Thyroid gland (tissue), 4 donors: ENCODE results near the gene CDH19. TPM values are rescaled to one million over a fixed set of nuclear protein-coding genes. Genes with fewer than 3 reads are reported as not detected.

Source experiments
- DNase-seq, 2 donors: peaks; one replicate each; pipeline ENCODE4 v3.0.0-alpha.2; 2019
- H3K27ac ChIP-seq, 3 donors: fragments of 200-600 bp; sonication (generic); 1 replicate in 2 of 3; 2 replicates in 1 of 3; pipeline ENCODE4 v1.5.1; 2016 to 2019; ENCODE audit warnings: mild to moderate bottlenecking in 1 of 3, moderate library complexity in 1 of 3
- H3K27me3 ChIP-seq: fragments of 200-600 bp; sonication (generic); one replicate; pipeline ENCODE4 v1.5.1; 2019
- H3K36me3 ChIP-seq, 2 donors: fragments of 200-600 bp; sonication (generic); one replicate each; pipeline ENCODE4 v1.5.1; 2016 to 2019
- H3K4me1 ChIP-seq, 2 donors: fragments of 200-600 bp; sonication (generic); one replicate each; pipeline ENCODE4 v1.5.1; 2017 to 2019
- H3K4me3 ChIP-seq, 3 donors: fragments of 200-600 bp; sonication (generic); replicated peaks in 1 of 3; 1 replicate in 2 of 3; 2 replicates in 1 of 3; pipeline ENCODE4 v1.5.1; 2016; ENCODE audit warnings: mild to moderate bottlenecking in 1 of 3
- H3K9me3 ChIP-seq: fragments of 200-600 bp; sonication (generic); one replicate; pipeline ENCODE4 v1.5.1; 2017
- POLR2A ChIP-seq, 2 donors: fragments of 450-650 bp; IDR thresholded peaks; one replicate each; pipeline ENCODE4 v1.6.1; 2017; ENCODE audit warnings: antibody characterized with exemption in 2 of 2, mild to moderate bottlenecking in 2 of 2, moderate library complexity in 1 of 2
- WGBS, 2 donors: methylation state at CpG; one replicate each; pipeline ENCODE4 v1.1.5; 2017; 5-methylcytosine and 5-hydroxymethylcytosine counted together
- intact Hi-C: fragments of 100-400 bp; cut with DNase I; formaldehyde crosslinking; loops from one replicate; pipeline ENCODE4 v1.15.1; 2023
- total RNA-seq, 4 donors: library from RNA; depleted of rRNA; stranded (reverse); fragments of >200 nt; gene quantifications; one replicate each; pipeline ENCODE4 v1.2.3, GENCODE V29; 2016
- TF ChIP-seq, protein P1 (sequence below), 6 experiments: fragments of 200-600 bp in 3 of 6; fragments of 450-650 bp in 3 of 6; sonication (generic) in 3 of 6; IDR thresholded peaks; one replicate each; pipeline ENCODE4 v1.5.1; 2016 to 2019; ENCODE audit warnings: antibody characterized with exemption in 6 of 6, mild to moderate bottlenecking in 2 of 6, inconsistent platforms in 1 of 6, moderate library complexity in 1 of 6

Gene CDH19
- total RNA-seq, 4 donors from 2014 or later = 0.78 to 4.7 (median 2.2) TPM

DNA sequence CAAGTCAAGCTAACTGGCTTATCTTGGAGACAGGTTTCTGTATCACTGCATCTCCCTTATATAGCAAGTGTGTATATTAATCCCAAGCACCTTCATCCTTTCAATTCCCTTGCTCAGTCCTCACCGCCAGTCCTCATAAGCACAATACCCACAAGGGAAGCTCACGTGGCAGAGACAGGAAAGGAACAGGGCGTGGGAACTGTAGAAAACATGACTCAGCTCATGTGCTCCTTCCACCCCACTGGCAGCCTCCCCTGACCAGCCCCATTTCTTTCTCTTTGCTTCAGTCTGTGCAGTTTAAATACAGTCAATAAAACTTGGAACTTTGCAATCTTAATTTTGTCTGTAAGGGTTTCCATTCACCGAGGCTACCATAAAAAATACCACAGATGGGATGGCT is 36.5 kb upstream of the CDH19 start:
- Histone ChIP-seq H3K27me3 (no peaks in the 10 kb centered on the region), H3K4me3 (no peak overlapping the region), H3K4me1 (no peaks in the 10 kb centered on the region), H3K36me3 (no peaks in the 10 kb centered on the region), H3K9me3 (no peaks in the 10 kb centered on the region), H3K27ac (no peak overlapping the region)
- TF ChIP-seq POLR2A (IDR thresholded peaks at IDR 0.05) = no peak
- TF ChIP-seq, protein P1, sequence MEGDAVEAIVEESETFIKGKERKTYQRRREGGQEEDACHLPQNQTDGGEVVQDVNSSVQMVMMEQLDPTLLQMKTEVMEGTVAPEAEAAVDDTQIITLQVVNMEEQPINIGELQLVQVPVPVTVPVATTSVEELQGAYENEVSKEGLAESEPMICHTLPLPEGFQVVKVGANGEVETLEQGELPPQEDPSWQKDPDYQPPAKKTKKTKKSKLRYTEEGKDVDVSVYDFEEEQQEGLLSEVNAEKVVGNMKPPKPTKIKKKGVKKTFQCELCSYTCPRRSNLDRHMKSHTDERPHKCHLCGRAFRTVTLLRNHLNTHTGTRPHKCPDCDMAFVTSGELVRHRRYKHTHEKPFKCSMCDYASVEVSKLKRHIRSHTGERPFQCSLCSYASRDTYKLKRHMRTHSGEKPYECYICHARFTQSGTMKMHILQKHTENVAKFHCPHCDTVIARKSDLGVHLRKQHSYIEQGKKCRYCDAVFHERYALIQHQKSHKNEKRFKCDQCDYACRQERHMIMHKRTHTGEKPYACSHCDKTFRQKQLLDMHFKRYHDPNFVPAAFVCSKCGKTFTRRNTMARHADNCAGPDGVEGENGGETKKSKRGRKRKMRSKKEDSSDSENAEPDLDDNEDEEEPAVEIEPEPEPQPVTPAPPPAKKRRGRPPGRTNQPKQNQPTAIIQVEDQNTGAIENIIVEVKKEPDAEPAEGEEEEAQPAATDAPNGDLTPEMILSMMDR (IDR thresholded peaks at IDR 0.05) = no peak
- WGBS, 2 donors = 45 to 70% methylated on average over 4 of the region's 4 CpGs
- intact Hi-C loops = no loop called here
- peak in 1 of 2 donors; percentile 1 for DNase-seq

DNA sequence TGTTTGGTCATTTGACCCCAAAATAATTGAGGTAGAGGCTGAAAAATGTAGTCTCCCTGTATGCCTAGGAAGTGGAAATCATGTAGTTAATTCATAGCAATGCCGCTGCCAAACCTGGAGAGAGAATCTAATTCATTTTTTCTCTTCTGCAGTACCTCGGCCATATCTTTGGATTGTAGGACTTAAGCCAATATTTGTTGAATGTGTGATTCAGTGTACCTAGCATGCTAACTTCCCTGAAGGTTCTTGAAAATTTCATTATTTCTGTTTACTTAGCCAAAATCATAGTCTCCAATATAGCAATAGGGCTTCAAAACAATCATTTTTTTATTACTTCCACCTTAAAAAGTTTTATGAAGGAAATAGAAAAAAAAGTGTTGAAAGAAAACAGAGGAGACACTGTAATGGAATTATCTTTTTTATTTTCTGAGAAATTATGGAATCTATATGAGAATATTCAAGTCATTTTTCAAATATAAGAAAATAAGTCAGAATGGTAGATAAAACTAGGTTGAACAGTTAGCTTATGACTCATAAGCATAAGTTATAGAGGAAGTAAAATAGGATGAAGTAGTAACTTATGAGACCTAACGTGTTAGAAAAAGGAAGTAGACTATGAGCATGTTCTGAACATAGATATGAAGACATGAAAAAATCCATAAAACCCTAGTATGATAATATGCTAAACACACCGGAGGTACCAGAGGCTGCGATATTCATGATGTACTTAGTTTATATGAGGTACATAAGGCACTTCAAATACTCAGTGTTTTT is 35.2 kb upstream of the CDH19 start:
- intact Hi-C loops = no loop called here
- Histone ChIP-seq H3K27ac (no peak overlapping the region), H3K36me3 (no peaks in the 10 kb centered on the region), H3K4me1 (no peaks in the 10 kb centered on the region), H3K27me3 (no peaks in the 10 kb centered on the region), H3K4me3 (no peak overlapping the region), H3K9me3 (no peaks in the 10 kb centered on the region)
- TF ChIP-seq, protein P1 (IDR thresholded peaks at IDR 0.05) = no peak
- TF ChIP-seq POLR2A (IDR thresholded peaks at IDR 0.05) = no peak
- no peak for DNase-seq
- 69 to 77% methylated on average over 5 of the region's 5 CpGs for WGBS, 2 donors

DNA sequence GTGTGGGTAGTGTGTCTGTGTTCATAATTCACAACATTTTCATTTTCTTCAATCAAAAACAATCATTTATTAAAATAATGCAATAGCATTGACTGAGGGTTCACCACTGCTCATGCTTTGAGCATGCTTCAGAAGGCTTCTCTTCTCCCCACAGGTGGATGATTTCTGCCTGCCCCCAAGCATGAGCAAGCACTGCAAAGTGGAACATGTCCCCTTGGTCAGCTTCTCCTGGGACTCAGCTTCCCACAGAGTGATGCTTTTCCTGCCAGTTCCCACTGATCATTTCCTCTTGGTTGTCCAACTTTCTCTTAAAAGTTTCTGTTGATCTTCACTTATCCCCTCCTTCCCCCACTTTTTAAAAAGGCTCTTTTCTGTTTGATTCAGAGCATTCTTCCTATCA is 31.5 kb upstream of the CDH19 start:
- no peak for TF ChIP-seq POLR2A (IDR thresholded peaks at IDR 0.05)
- TF ChIP-seq, protein P1 (IDR thresholded peaks at IDR 0.05) = no peak
- H3K27ac ChIP-seq = no peak overlapping the region
- no peaks in the 10 kb centered on the region for H3K27me3 ChIP-seq
- H3K9me3 ChIP-seq = no peaks in the 10 kb centered on the region
- H3K4me1 ChIP-seq = no peaks in the 10 kb centered on the region
- no peak overlapping the region for H3K4me3 ChIP-seq
- intact Hi-C loops = no loop called here
- H3K36me3 ChIP-seq = no peaks in the 10 kb centered on the region
- no peak for DNase-seq

DNA sequence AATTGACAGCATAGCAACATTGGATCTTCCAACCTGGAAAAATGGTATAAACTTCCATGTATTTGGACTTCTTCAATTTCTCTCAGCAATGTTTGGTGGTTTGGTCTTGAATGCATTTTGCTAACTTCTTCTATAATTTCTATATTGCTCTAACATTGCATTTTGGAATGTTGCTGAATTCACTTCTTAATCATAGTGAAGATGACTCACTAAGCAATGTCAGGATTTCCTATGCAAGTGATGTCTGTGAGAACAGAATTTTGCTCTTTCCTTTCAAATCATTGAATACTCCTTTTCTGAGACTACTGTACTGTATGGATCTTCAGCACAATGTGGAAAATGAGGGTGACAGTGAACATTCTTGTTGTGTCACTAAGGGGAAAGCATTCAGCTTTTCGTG is 28.9 kb upstream of the CDH19 start:
- H3K9me3 ChIP-seq = no peaks in the 10 kb centered on the region
- 87 to 91% methylated on average over 1 of the region's 1 CpG for WGBS, 2 donors
- intact Hi-C loops = no loop called here
- no peak overlapping the region for H3K4me3 ChIP-seq
- H3K27me3 ChIP-seq = no peaks in the 10 kb centered on the region
- H3K27ac ChIP-seq = no peak overlapping the region
- TF ChIP-seq POLR2A (IDR thresholded peaks at IDR 0.05) = no peak
- TF ChIP-seq, protein P1 (IDR thresholded peaks at IDR 0.05) = no peak
- H3K36me3 ChIP-seq = no peaks in the 10 kb centered on the region
- DNase-seq = no peak
- H3K4me1 ChIP-seq = no peaks in the 10 kb centered on the region

DNA sequence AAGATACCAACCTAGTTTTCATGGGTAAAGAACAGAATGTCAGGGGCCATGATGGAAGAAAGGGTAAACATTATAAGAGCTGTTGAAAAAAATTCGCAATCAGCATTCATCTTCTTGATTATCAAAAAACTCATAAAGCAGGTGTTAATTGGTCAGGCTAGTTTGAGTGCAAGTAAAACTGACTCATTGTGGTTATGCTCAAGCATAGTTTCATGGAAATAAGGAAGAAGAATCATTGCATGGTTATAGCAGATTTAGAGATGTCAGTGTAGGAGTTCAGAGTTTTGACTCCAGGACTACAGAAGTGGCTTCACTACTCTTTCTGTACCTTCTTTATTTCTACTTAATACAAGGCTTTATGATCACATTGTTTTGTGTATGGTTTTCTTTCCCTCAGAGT is 26.9 kb upstream of the CDH19 start:
- TF ChIP-seq POLR2A (IDR thresholded peaks at IDR 0.05) = no peak
- TF ChIP-seq, protein P1 (IDR thresholded peaks at IDR 0.05) = no peak
- Histone ChIP-seq H3K36me3 (no peaks in the 10 kb centered on the region), H3K4me3 (no peak overlapping the region), H3K27me3 (no peaks in the 10 kb centered on the region), H3K4me1 (no peaks in the 10 kb centered on the region), H3K9me3 (no peaks in the 10 kb centered on the region), H3K27ac (no peak overlapping the region)
- no peak for DNase-seq
- intact Hi-C loops = no loop called here
- 85 to 90% methylated on average over 1 of the region's 1 CpG for WGBS, 2 donors
